ENCODE results near the gene APOBEC2. TPM values are rescaled to one million over a fixed set of nuclear protein-coding genes. Genes with fewer than 3 reads are reported as not detected.

Gene APOBEC2
- total RNA-seq, 1 donor: not detected

GRCh38 chr6:41049521-41049920 is 3.5 kb upstream of the APOBEC2 start:
- no peak for TF ChIP-seq CTCF (IDR thresholded peaks at IDR 0.05; ENCODE audit: insufficient read depth, low read length)
- no peak for DNase-seq (ENCODE audit: low read depth)
- no peak overlapping the region for H3K4me3 ChIP-seq (ENCODE audit: low read depth, low read length)

GRCh38 chr6:41049955-41050354 is 3.0 kb upstream of the APOBEC2 start:
- H3K4me3 ChIP-seq (ENCODE audit: low read depth, low read length): no peak overlapping the region
- no peak for TF ChIP-seq CTCF (IDR thresholded peaks at IDR 0.05; ENCODE audit: insufficient read depth, low read length)
- DNase-seq (ENCODE audit: low read depth): no peak

- no peak for TF ChIP-seq CTCF (IDR thresholded peaks at IDR 0.05; ENCODE audit: insufficient read depth, low read length)
- no peak overlapping the region for H3K4me3 ChIP-seq (ENCODE audit: low read depth, low read length)
- DNase-seq (ENCODE audit: low read depth): no peak
These were observed 2.5 kb upstream of the APOBEC2 start for GRCh38 chr6:41050536-41050935.

GRCh38 chr6:41051873-41052272 is 1.1 kb upstream of the APOBEC2 start:
- no peak for DNase-seq (ENCODE audit: low read depth)
- TF ChIP-seq CTCF (IDR thresholded peaks at IDR 0.05; ENCODE audit: insufficient read depth, low read length): no peak
- no peak overlapping the region for H3K4me3 ChIP-seq (ENCODE audit: low read depth, low read length)

GRCh38 chr6:41054511-41054910 is 1.5 kb downstream of the APOBEC2 start:
- DNase-seq (ENCODE audit: low read depth): no peak
- no peak overlapping the region for H3K4me3 ChIP-seq (ENCODE audit: low read depth, low read length)
- no peak for TF ChIP-seq CTCF (IDR thresholded peaks at IDR 0.05; ENCODE audit: insufficient read depth, low read length)

GRCh38 chr6:41055149-41055548 is 2.1 kb downstream of the APOBEC2 start:
- no peak overlapping the region for H3K4me3 ChIP-seq (ENCODE audit: low read depth, low read length)
- no peak for TF ChIP-seq CTCF (IDR thresholded peaks at IDR 0.05; ENCODE audit: insufficient read depth, low read length)
- DNase-seq (ENCODE audit: low read depth): no peak

GRCh38 chr6:41056768-41057490 is 3.9 kb downstream of the APOBEC2 start:
- no peak overlapping the region for H3K4me3 ChIP-seq (ENCODE audit: low read depth, low read length)
- TF ChIP-seq CTCF (IDR thresholded peaks at IDR 0.05; ENCODE audit: insufficient read depth, low read length): no peak
- DNase-seq (ENCODE audit: low read depth): no peak

All from fibroblast of the aortic adventitia (primary cell).